Right atrium auricular region (tissue), 2 donors: Measurements from ENCODE around the gene PSAPL1. TPM values are rescaled to one million over a fixed set of nuclear protein-coding genes. Genes with fewer than 3 reads are reported as not detected.

Source experiments
- DNase-seq: peaks from one replicate; pipeline ENCODE4 v3.0.0-alpha.2; 2019; ENCODE audit warnings: low spot score
- H3K27ac ChIP-seq, 2 donors: fragments of 200-600 bp; sonication (generic); 1 replicate in 1 of 2; 2 replicates in 1 of 2; pipeline ENCODE4 v1.5.1; 2016 to 2019
- H3K27me3 ChIP-seq, 2 donors: fragments of 200-600 bp; sonication (generic); one replicate each; pipeline versions ENCODE4 v1.5.1 to v1.6.0; 2017 to 2019
- H3K36me3 ChIP-seq: fragments of 200-600 bp; sonication (generic); one replicate; pipeline ENCODE4 v1.5.1; 2016
- H3K4me1 ChIP-seq, 2 donors: fragments of 200-600 bp; sonication (generic); one replicate each; pipeline versions ENCODE4 v1.5.1 to v1.6.0; 2017 to 2019
- H3K4me3 ChIP-seq, 2 donors: fragments of 200-600 bp; sonication (generic); 1 replicate in 1 of 2; 2 replicates in 1 of 2; pipeline ENCODE4 v1.5.1; 2017 to 2019; ENCODE audit warnings: mild to moderate bottlenecking in 1 of 2, moderate library complexity in 1 of 2
- H3K9me3 ChIP-seq, 2 donors: fragments of 200-600 bp; sonication (generic); one replicate each; pipeline ENCODE4 v1.5.1; 2019
- CTCF ChIP-seq, 2 donors: fragments of 200-600 bp; sonication (generic); IDR thresholded peaks; one replicate each; pipeline ENCODE4 v1.5.1; 2019; ENCODE audit warnings: antibody characterized with exemption in 2 of 2
- total RNA-seq, 2 donors: library from RNA; depleted of rRNA; stranded (reverse); fragments of >200 nt; gene quantifications; one replicate each; pipeline ENCODE4 v1.1.0, GENCODE V29; 2016

The PSAPL1 gene
- total RNA-seq, 2 donors from 2014 or later: 0.12 TPM; not detected in 1

GRCh38 chr4:7388627-7389026 lies 46.1 kb downstream of the PSAPL1 start:
- Histone ChIP-seq H3K9me3 (no peaks in the 10 kb centered on the region), H3K27ac (no peak overlapping the region), H3K36me3 (no peaks in the 10 kb centered on the region), H3K27me3 (no peaks in the 10 kb centered on the region), H3K4me3 (no peak overlapping the region), H3K4me1 (no peaks in the 10 kb centered on the region)
- no peak for TF ChIP-seq CTCF (IDR thresholded peaks at IDR 0.05)
- no peak for DNase-seq

DNA sequence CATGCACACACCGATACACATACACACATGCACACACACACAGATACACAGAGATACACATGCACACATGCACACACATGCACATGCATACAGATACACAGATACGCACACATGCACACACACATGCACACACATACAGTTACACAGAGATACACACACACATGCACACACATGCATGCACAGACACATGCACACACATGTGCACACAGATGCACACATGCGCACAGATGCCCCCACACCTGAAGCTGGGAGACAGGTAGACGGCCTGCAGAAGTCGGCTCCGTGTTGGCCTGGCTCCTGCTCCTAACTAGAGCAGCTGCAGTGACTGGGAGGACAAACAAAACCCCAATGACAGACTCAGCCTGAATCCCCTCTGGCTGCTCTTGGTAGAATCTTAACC lies 46.8 kb downstream of the PSAPL1 start:
- peak; percentile 5 for DNase-seq
- Histone ChIP-seq H3K4me3 (no peak overlapping the region), H3K4me1 (no peaks in the 10 kb centered on the region), H3K36me3 (no peaks in the 10 kb centered on the region), H3K9me3 (no peaks in the 10 kb centered on the region), H3K27ac (no peak overlapping the region), H3K27me3 (no peaks in the 10 kb centered on the region)
- no peak for TF ChIP-seq CTCF (IDR thresholded peaks at IDR 0.05)

- no peak for TF ChIP-seq CTCF (IDR thresholded peaks at IDR 0.05)
- Histone ChIP-seq H3K4me3 (no peak overlapping the region), H3K4me1 (peaks cover 0 to 10% of the 10 kb centered on the region in 2 donors), H3K27ac (no peak overlapping the region), H3K27me3 (no peaks in the 10 kb centered on the region), H3K9me3 (no peaks in the 10 kb centered on the region), H3K36me3 (no peaks in the 10 kb centered on the region)
- peak; percentile 26 for DNase-seq
Measured at GRCh38 chr4:7384929-7385890, 49.5 kb downstream of the PSAPL1 start.

DNA sequence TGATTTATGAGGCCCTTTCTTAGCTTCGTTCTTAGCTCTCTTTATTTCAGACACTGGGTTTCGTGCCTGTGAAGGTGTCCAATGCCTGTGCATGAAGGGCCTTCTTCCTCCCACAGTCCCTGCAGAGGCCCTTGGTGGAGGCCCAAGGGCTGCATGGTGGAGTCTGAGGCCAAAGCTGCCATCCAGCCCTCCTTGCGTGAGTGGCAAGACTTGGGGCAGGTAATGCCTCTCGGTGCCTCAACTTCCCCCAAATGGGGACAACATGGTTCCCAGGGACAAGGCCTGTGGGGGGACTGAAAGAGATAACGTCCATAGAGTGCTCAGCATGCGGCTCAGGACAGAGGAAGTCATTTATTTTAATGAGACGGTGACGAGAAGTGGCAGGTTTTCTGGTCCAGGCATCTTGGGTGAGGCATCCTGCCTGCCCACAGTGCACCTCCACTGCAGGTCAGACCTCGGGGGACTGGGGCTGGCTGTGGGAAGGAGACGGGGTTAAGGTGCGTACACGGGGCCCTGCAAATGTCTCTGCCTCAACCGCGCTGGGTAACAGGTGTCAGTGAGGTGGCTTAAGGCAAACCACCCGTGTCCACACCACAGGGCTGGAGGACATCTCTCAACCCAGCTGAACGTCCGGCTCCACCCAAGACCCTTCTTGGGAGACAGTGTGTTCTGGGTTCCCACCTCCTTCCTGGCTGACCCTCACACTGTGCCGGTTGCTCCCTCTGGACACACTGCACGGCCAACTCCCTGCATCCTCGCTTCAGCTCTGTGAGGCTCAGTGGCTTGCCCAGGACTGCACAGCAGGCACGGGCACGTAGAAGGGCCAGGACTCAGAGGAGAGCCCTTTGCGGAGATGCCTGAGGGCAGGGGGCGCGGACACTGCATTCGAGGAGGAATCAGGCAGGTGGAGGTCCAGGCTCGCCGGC lies 50.5 kb downstream of the PSAPL1 start:
- Histone ChIP-seq H3K27me3 (no peaks in the 10 kb centered on the region), H3K36me3 (no peaks in the 10 kb centered on the region), H3K4me3 (no peak overlapping the region), H3K9me3 (no peaks in the 10 kb centered on the region), H3K27ac (no peak overlapping the region), H3K4me1 (peaks cover 0 to 10% of the 10 kb centered on the region in 2 donors)
- peak; percentile 47 for DNase-seq
- no peak for TF ChIP-seq CTCF (IDR thresholded peaks at IDR 0.05)

GRCh38 chr4:7383266-7383665 lies 51.5 kb downstream of the PSAPL1 start:
- Histone ChIP-seq H3K9me3 (no peaks in the 10 kb centered on the region), H3K36me3 (no peaks in the 10 kb centered on the region), H3K27ac (no peak overlapping the region), H3K4me3 (no peak overlapping the region), H3K4me1 (peaks cover 0 to 10% of the 10 kb centered on the region in 2 donors), H3K27me3 (no peaks in the 10 kb centered on the region)
- TF ChIP-seq CTCF (IDR thresholded peaks at IDR 0.05): no peak
- DNase-seq: no peak
